GM19395 (cell line): Measurements from ENCODE around the gene NTMT1.

Experiments used
- ATAC-seq: cut with Tn5 transposase; IDR thresholded peaks from one replicate; pipeline ENCODE4 v1.9.1; 2021; ENCODE audit warnings: mild to moderate bottlenecking, moderate library complexity; ENCODE audit not compliant: unreplicated experiment

Gene NTMT1

GRCh38 chr9:129596541-129597331, 29.2 kb upstream of the NTMT1 start:
- no peak for ATAC-seq

GRCh38 chr9:129597355-129598088, 28.4 kb upstream of the NTMT1 start:
- no peak for ATAC-seq

- no peak for ATAC-seq
Observed at GRCh38 chr9:129598089-129598596, 27.8 kb upstream of the NTMT1 start.

DNA sequence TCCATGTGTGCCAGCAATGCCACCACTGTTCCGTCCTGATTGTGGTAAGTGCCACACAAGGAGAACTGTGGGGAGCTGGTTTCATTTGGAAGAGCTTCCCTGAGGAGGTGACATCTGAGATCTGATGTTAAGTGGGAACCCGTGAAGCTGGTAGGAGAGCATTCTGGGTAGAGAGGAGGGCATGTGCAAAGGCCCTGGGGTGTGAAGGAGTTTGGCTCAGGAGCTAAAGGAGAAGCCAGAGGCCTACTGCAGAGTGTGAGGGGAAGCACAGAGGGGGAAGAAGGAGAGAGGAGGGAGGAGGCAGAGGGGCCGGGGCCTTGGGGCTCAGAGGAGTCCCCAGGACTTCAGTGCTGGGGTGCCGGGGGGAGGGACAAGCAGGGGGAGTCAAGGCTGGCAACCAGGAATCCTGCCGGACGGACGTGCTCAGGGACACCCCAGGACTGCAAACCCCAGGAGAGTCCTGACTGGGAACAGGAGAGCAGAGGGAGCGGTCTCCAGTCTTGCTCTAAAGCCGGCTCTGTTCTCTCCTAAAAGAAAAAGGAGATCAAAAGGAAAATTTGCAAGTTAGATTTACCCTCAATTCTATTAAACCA, 24.8 kb upstream of the NTMT1 start:
- ATAC-seq = no peak

GRCh38 chr9:129602598-129603415, 23.2 kb upstream of the NTMT1 start:
- ATAC-seq = no peak

DNA sequence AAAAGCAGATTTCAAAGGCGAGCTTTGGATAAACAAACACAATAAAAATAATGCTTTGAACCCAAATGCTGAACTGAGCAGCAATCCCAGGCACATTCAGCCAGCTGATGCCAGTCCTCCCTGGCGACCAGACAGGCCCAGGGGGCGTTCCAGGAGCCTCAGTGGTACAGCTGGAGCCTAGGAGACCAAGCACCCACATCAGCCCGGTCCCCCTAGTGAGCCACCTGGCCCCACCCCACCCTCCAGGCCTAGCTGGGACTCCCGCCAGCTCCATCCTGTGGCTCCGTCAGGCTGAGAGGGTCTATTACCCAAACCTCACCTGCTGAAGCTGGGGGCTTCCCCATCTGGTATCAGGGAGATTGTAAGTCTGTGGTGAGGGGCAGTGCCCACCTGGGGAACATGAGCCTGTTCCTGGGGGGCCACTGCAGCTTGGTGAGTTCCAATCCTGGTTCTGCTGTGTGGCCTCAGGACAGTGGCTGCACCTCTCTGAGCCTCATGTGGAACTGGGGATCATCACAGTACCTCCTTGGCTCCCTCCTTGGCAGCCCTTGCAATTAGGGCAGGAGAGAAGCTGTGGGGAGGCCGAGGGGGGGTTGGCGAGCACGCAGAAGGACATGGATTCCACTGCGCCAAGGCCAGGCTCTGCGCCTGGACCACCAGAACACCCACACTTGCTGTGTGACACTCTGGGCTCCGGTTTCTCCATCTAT, 21.8 kb upstream of the NTMT1 start:
- no peak for ATAC-seq

GRCh38 chr9:129604766-129605163, 21.2 kb upstream of the NTMT1 start:
- ATAC-seq = no peak

- no peak for ATAC-seq
Observed at GRCh38 chr9:129606161-129607026, 19.6 kb upstream of the NTMT1 start.

DNA sequence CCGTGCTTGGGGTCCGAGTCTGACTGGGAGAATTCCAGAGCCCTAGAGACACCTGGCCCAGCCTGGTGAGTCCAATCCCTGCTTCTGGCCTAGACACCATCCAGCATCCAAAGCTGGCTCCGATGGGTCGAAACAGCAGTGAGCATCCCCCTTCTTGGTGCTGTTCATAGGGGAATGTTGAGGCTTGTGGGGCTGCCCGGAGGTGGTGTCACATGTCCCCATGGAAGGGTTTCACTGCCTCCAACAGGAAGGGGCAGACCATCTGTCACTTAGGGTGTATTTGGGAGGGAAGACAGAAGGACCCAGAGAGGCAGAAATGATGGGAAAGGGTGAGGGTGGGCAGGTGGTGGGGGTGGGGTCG, 19.0 kb upstream of the NTMT1 start:
- ATAC-seq = no peak

- no peak for ATAC-seq
Observed at GRCh38 chr9:129608561-129609481, 17.1 kb upstream of the NTMT1 start.

GRCh38 chr9:129609486-129610212, 16.3 kb upstream of the NTMT1 start:
- ATAC-seq = no peak

- no peak for ATAC-seq
Observed at GRCh38 chr9:129610213-129610472, 15.8 kb upstream of the NTMT1 start.

DNA sequence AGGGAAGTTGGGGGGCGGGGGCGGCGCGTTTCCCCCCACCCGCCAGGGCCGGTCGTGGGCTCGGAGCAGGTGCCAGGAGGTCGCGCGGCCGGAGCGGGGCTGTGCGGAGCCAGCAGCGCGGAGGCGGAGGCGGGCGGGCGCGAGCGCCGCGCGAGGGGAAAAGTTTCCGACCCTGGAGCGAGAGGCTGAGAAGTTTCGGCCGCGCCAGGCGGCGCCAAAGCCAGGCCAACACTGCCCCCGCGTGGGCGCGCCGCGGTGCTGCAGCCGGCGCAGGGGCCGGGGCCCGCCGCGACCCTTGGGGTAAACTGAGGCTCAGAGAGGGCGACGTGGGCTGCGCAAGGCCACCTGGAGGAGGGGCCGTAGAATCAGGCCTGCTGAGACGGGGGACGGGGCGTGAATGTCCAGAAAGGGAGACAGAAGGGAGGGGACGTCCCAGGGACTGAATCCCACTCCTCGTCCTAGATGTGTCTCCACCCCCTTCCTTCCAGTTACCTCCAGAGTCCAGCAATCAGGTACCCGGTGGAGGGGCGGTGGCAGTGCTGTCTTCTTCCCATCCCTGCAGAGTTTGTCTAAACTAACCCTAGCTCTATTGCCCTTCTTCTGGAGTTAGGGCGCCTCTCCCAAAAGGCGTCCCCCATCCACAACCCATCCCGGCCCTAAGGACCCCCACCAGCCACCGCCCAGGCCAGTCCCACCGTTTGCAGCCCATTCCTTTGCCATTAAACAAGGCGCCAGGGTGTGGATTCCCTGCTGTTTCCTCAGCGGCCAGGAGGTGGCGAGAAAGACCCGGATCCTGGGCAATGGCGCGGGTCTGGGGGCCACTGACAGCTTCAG, 15.3 kb upstream of the NTMT1 start:
- ATAC-seq = no peak

- ATAC-seq = no peak
Observed at GRCh38 chr9:129611307-129611800, 14.6 kb upstream of the NTMT1 start.

- no peak for ATAC-seq
Observed at GRCh38 chr9:129612123-129612522, 13.8 kb upstream of the NTMT1 start.

DNA sequence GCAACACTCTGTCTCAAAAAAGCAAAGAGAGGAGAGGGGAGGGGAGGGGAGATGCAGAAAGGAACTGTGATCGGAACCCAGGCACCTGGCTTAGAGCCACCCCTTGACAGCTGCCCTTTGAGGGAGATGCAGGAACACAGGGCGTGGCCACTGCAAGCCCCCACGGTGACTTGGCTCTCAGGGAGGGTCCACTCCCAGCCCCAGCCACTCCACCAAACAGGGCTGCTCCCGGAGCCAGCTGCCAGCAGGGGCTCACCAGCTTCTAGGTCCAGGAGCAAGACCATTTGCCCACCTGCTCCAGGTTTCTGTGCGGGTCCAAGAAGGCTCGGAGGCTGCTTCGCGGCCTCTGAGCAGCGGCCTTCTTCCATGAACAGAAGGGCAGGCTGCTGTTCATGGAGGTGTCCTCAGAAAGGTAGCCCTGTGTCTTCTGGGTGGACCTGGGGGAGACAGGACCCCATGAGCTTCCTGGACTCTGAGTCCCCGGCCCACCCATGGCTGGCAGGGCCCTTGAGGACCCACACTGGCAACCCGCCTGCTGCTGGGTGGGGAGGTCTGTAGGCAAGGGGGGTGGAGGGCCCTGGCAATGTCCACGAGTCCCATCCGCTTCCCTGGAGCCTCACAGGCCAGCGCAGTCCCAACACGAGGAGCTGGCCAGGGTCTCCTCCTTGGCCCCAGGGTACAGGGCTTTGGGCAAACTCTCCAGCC, 13.0 kb upstream of the NTMT1 start:
- no peak for ATAC-seq
